WTC11 (cell line): ENCODE results near the gene EPN1. TPM values are rescaled to one million over a fixed set of nuclear protein-coding genes. Genes with fewer than 3 reads are reported as not detected.

ENCODE experiments used
- ATAC-seq: fragments of 200-7000 bp; cut with Tn5 transposase; 2 replicates; pipeline ENCODE4 v1.10.0; 2021; ENCODE audit warnings: mild to moderate bottlenecking, moderate library complexity
- CTCF ChIA-PET: fragments of 300-600 bp; sonication (Branson Sonifier 250); formaldehyde crosslinking; loops from one replicate; lab custom pipeline; 2021; ENCODE audit warnings: antibody characterized with exemption; lab: Charles Lee
- POLR2A ChIA-PET: fragments of 350-600 bp; sonication (Branson Sonifier 250); formaldehyde crosslinking; loops from one replicate; lab custom pipeline; 2021; ENCODE audit warnings: antibody characterized with exemption; lab: Charles Lee
- DNase-seq: peaks from one replicate; pipeline ENCODE4 v3.0.0; 2021; ENCODE audit warnings: low spot score
- H3K27ac Mint-ChIP-seq: 2 replicates; pipeline ENCODE4 v1.8.0; 2021; ENCODE audit warnings: mixed read lengths
- H3K27me3 Mint-ChIP-seq: 2 replicates; pipeline ENCODE4 v1.8.0; 2021; ENCODE audit warnings: low read depth, mild to moderate bottlenecking, moderate library complexity, mixed read lengths
- H3K36me3 Mint-ChIP-seq: 2 replicates; pipeline ENCODE4 v1.8.0; 2021; ENCODE audit warnings: mixed read lengths
- H3K4me1 Mint-ChIP-seq: 2 replicates; pipeline ENCODE4 v1.8.0; 2022; ENCODE audit warnings: mixed read lengths
- H3K4me3 Mint-ChIP-seq: 2 replicates; pipeline ENCODE4 v1.8.0; 2021; ENCODE audit warnings: mild to moderate bottlenecking, moderate library complexity, mixed read lengths
- H3K9me3 Mint-ChIP-seq: 2 replicates; pipeline ENCODE4 v1.8.0; 2021; ENCODE audit warnings: mixed read lengths
- ATF2 ChIP-seq: sonication (generic); formaldehyde crosslinking; IDR thresholded peaks from 2 replicates; pipeline ENCODE4 v1.8.1; 2022; ENCODE audit warnings: low read depth, missing genetic modification reagents, borderline replicate concordance
- ATF6 ChIP-seq: sonication (generic); formaldehyde crosslinking; IDR thresholded peaks from 2 replicates; pipeline ENCODE4 v1.8.1; 2023; ENCODE audit warnings: mild to moderate bottlenecking, missing genetic modification reagents
- CREB1 ChIP-seq: sonication (generic); formaldehyde crosslinking; IDR thresholded peaks from 2 replicates; pipeline ENCODE4 v1.8.0; 2023; ENCODE audit warnings: mild to moderate bottlenecking, missing genetic modification reagents
- CTCF ChIP-seq: fragments of 200-600 bp; IDR thresholded peaks from 2 replicates; pipeline ENCODE4 v1.8.0; 2022; ENCODE audit warnings: antibody characterized with exemption
- E2F5 ChIP-seq: sonication (generic); formaldehyde crosslinking; IDR thresholded peaks from 2 replicates; pipeline ENCODE4 v1.8.1; 2022; ENCODE audit warnings: mild to moderate bottlenecking, moderate library complexity, missing genetic modification reagents
- FOXP4 ChIP-seq: sonication (generic); formaldehyde crosslinking; IDR thresholded peaks from 2 replicates; pipeline ENCODE4 v1.8.0; 2022; ENCODE audit warnings: mild to moderate bottlenecking, missing genetic modification reagents
- GABPB1 ChIP-seq: sonication (generic); formaldehyde crosslinking; IDR thresholded peaks from 2 replicates; pipeline ENCODE4 v1.8.1; 2023; ENCODE audit warnings: mild to moderate bottlenecking, missing genetic modification reagents
- IRF1 ChIP-seq: sonication (generic); formaldehyde crosslinking; IDR thresholded peaks from 2 replicates; pipeline ENCODE4 v1.8.0; 2023; ENCODE audit warnings: missing genetic modification reagents
- TP53 ChIP-seq: sonication (generic); formaldehyde crosslinking; IDR thresholded peaks from 2 replicates; pipeline ENCODE4 v1.8.1; 2023; ENCODE audit warnings: mild to moderate bottlenecking, missing genetic modification reagents
- USF1 ChIP-seq: sonication (generic); formaldehyde crosslinking; IDR thresholded peaks from 2 replicates; pipeline ENCODE4 v1.8.0; 2022; ENCODE audit warnings: mild to moderate bottlenecking, missing genetic modification reagents
- ZNF138 ChIP-seq: sonication (generic); formaldehyde crosslinking; conservative IDR thresholded peaks from 2 replicates; pipeline ENCODE4 v1.8.1; 2022; ENCODE audit warnings: mild to moderate bottlenecking, moderate library complexity, missing genetic modification reagents
- ZNF423 ChIP-seq: fragments of 250-450 bp; sonication (Bioruptor Pico); IDR thresholded peaks from 2 replicates; pipeline ENCODE4 v2.1.2; 2022; ENCODE audit warnings: mild to moderate bottlenecking, moderate library complexity
- ZSCAN18 ChIP-seq: fragments of 250-450 bp; sonication (Bioruptor Pico); IDR thresholded peaks from 2 replicates; pipeline ENCODE4 v2.1.2; 2022; ENCODE audit warnings: mild to moderate bottlenecking, moderate library complexity
- total RNA-seq: library from RNA; stranded (reverse); gene quantifications from 3 replicates; pipeline ENCODE4 v1.2.3, GENCODE V29; 2021

EPN1 gene
- total RNA-seq, 1 experiment from 2014 or later: 234 TPM

GRCh38 chr19:55681131-55682092 is 6.4 kb downstream of the EPN1 start:
- H3K4me1 Mint-ChIP-seq: peaks cover 7% of the 10 kb centered on the region
- POLR2A ChIA-PET: no interaction called here
- no peak overlapping the region for H3K4me3 Mint-ChIP-seq
- no peak for DNase-seq
- peaks cover 31% of the 10 kb centered on the region for H3K36me3 Mint-ChIP-seq
- H3K27me3 Mint-ChIP-seq: no peaks in the 10 kb centered on the region
- H3K9me3 Mint-ChIP-seq: no peaks in the 10 kb centered on the region
- TF ChIP-seq CTCF (no peak), ZNF423 (CRISPR knock-in tag) (no peak), ZSCAN18 (CRISPR knock-in tag) (no peak), ZNF138 (CRISPR knock-in tag) (no peak), USF1 (CRISPR knock-in tag) (no peak), CREB1 (CRISPR knock-in tag) (no peak), GABPB1 (CRISPR knock-in tag) (no peak), E2F5 (CRISPR knock-in tag) (no peak), FOXP4 (CRISPR knock-in tag) (no peak), TP53 (CRISPR knock-in tag) (no peak), ATF6 (CRISPR knock-in tag) (no peak), ATF2 (CRISPR knock-in tag) (no peak), IRF1 (CRISPR knock-in tag) (no peak)
- TF ChIP-seq, all 79 proteins: peak for 0
- no peak overlapping the region for H3K27ac Mint-ChIP-seq
- CTCF ChIA-PET: interaction anchor here (1.0 to 1.1 kb wide), 2 partner anchors 10 to 22 kb away, joined by 3 to 4 read pairs; no protein-coding TSS in a partner anchor
- no peak for ATAC-seq
